Testis (tissue), 2 donors: ENCODE measurements around the gene ANAPC2.

Experiments
- POLR2A ChIP-seq: fragments of 450-650 bp; IDR thresholded peaks from one replicate; pipeline ENCODE4 v1.6.1; 2017; ENCODE audit warnings: antibody characterized with exemption, mild to moderate bottlenecking, moderate library complexity
- TF ChIP-seq, protein P1 (sequence below), 3 experiments: fragments of 450-650 bp in 2 of 3; fragments of 200-600 bp in 1 of 3; sonication (generic) in 1 of 3; IDR thresholded peaks; one replicate each; pipeline ENCODE4 v1.5.1; 2016 to 2019; ENCODE audit warnings: antibody characterized with exemption in 3 of 3, mild to moderate bottlenecking in 2 of 3, moderate library complexity in 1 of 3

DNA sequence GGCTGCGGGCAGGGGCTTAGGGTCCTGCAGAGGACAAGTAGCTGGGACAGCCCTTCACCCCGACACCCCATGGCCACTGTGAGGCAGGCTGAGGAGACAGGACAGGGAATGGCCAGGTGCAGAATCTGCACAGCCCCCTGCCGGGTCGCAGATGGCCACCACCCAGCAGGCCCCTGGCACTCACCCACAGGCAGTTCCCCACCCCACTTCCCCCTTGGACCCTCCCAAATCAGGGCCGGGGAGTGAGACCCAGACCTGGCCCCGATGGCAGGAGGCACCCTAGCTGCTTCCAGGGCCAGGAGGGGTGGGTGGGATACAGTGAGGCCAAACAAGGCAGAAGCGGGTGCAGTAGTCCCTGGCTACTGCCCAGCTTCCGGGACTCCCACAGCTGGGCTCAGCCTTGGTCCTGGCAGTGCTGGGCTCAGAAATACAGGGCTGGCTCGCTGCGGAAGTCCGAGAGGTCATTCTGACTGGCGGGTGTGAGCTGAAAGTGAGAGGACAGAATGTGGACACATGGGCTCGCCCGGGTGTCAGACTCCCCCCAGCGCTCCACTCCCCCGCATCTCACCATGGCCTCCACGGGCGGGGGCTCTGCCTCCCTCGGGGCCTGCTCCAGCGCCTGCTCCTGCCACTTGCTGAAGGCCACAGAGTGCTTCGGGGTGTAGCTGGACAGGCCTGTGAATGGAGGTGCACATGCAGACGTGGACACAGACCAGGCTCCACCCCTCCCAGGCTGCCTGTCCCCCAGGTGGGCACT, 3.5 kb upstream of the ANAPC2 start:
- no peak for TF ChIP-seq POLR2A
- TF ChIP-seq, protein P1, sequence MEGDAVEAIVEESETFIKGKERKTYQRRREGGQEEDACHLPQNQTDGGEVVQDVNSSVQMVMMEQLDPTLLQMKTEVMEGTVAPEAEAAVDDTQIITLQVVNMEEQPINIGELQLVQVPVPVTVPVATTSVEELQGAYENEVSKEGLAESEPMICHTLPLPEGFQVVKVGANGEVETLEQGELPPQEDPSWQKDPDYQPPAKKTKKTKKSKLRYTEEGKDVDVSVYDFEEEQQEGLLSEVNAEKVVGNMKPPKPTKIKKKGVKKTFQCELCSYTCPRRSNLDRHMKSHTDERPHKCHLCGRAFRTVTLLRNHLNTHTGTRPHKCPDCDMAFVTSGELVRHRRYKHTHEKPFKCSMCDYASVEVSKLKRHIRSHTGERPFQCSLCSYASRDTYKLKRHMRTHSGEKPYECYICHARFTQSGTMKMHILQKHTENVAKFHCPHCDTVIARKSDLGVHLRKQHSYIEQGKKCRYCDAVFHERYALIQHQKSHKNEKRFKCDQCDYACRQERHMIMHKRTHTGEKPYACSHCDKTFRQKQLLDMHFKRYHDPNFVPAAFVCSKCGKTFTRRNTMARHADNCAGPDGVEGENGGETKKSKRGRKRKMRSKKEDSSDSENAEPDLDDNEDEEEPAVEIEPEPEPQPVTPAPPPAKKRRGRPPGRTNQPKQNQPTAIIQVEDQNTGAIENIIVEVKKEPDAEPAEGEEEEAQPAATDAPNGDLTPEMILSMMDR (IDR thresholded peaks at IDR 0.05): no peak
